IPS-NIHi11 (cell line): ENCODE results near the gene CCDC18.

Source experiments
- DNase-seq: peaks from one replicate; pipeline ENCODE4 v3.0.0; 2012; ENCODE audit warnings: mixed read lengths, low spot score

CCDC18 gene

DNA sequence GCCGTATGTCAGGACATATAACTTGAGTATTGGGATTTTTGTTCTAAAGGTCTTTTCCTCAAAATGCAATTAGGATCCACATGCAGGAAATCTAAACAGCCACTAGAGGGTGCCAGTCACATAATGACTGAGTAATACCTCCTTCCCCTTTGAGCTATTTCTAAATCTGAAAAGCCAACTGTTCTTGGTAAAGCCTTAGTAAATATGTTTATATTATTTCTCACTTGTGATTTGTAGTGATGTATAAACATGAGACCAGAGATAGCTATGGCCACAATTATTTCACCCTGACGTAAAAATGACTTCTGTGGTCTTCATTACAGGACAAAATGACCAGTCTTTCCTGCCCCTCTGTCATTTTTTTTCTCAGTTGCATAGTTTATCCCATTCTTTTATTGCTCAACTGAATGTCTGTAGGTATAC lies 124.2 kb downstream of the CCDC18 start:
- peak; percentile 55 for DNase-seq

DNA sequence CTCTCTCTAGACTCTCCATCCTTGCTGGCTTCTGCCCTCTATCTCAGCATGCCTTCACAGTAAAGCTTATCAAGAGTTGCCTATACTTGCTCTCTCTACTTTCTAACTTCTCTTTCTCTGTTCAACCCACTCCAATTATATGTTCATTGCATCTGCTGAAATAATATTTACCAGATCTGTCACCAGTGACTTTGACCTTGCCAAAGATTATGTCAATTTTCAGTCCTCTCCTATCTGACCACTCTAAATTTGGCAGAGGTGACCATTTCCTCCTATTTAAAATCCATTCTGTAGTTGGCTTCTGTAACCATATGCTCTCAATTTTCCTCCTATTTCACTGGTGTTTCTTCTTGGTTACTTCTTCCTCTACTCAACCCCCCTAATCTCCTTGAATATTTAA lies 126.4 kb downstream of the CCDC18 start:
- DNase-seq = no peak

DNA sequence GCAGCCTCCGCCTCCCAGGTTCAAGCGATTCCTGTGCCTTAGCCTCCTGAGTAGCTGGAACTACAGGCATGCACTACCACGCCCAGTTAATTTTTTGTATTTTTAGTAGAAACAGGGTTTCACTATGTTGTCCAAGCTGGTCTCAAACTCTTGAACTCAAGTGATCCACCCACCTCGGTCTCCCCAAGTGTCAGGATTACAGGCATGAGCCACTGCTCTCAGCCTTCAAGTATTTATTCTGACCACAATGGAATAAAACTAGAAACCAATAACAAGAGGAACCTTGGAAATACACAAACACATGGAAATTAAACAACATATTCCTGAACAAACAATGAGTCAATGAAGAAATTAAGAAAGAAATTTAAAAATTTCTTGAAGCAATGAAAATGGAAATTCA lies 132.5 kb downstream of the CCDC18 start:
- DNase-seq = no peak

DNA sequence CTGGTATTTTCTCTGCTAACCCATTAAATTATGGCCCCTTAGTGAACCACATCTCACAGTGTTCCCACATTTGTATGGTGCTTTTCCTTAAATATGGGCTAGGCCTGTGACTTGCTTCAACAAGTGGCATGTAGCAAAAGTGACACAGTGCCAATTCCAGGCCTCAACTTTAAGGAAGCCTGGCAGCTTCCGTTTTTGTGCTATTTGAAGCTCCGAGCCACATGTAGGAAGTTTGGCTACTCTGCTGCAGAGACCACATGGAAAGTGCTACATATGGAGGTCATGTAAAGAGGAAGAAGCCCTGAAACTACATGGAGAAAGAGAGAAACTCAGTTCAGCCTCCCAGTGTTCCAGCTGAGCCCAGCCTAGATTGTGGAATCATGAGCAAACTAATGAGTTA lies 136.7 kb downstream of the CCDC18 start:
- no peak for DNase-seq

DNA sequence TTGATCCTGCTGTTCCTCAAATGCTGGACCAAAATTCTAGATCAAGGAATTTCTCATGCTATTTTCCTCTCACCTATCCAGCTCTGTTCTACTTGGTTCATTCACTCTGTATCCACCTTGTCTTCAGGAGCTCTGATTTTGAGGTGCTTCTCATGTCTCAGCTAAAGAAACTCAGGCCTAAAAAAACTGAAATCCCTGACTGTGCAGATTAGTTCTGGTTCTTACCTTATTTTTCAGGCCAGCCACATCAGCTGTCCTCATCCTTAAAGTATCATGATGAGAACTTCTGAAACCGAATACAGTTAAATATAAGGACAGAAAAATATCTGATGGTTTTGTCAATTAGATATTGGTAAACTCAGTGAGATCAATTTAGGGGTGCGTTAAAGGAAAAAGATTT lies 137.4 kb downstream of the CCDC18 start:
- DNase-seq = no peak

DNA sequence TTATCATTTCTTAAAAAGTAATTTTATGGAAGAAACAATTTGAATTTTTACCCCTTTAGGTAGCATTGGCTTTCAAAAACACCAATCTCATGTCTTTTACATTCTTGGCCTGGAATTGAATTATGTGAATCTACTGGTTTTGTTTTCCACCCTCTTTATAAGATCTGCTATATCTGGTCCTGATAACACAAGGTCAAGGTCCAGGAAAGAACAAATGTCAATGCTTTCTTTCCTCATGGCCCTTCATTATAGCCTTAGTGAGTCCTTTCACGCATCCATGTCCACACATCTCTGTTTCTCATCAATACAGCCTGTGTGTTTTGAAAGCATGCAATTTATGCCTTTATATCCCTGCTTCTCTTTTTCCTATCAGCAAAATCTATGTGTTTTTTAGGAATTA lies 141.2 kb downstream of the CCDC18 start:
- no peak for DNase-seq

DNA sequence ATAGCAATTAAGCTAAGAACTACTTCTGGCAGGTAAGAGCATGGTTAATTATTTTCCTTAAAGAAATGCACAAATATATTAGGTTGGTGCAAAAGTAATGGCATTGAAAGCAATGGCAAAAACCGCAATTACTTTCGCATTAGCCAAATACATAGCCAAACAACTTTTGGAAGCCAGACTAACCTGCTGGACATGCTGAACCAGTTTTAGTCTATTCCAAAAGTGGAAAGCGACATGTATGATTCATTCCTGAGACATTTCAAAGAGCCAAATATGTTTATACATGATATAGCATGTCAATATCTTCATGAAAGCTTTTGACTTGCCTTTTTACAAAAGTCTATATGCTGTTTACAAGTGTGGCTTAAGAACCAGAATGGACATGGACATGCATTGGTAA lies 141.8 kb downstream of the CCDC18 start:
- no peak for DNase-seq

DNA sequence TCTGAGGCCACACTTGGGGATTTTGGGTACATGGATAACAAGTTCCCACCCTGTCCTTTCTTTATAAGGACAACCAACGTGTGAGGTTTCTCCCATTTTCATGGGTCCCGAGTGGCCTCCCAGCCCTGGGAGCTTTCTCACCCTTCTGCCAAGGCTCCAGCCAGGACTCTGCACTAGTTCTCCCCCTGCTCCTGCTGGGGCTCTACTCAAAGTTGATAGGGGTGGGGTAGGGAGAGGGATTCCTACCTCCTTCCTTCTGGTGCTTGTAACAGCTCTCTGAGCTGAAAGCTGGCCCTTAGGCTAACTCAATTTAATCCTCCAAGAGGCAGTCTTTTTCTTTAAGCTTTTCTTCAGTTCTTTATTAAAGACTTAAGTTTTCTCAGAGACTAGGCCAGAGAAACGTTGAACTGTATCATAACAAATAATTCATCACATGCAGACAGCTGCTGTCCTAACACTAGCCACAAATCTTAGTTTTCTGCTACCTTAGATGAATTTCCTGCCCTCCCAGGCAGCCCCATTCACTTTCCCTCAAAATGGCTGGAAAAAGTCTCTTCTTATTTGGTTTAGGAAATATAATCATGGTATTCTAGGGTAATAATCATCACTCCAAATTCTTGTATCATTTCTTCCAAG lies 142.8 kb downstream of the CCDC18 start:
- DNase-seq = no peak

DNA sequence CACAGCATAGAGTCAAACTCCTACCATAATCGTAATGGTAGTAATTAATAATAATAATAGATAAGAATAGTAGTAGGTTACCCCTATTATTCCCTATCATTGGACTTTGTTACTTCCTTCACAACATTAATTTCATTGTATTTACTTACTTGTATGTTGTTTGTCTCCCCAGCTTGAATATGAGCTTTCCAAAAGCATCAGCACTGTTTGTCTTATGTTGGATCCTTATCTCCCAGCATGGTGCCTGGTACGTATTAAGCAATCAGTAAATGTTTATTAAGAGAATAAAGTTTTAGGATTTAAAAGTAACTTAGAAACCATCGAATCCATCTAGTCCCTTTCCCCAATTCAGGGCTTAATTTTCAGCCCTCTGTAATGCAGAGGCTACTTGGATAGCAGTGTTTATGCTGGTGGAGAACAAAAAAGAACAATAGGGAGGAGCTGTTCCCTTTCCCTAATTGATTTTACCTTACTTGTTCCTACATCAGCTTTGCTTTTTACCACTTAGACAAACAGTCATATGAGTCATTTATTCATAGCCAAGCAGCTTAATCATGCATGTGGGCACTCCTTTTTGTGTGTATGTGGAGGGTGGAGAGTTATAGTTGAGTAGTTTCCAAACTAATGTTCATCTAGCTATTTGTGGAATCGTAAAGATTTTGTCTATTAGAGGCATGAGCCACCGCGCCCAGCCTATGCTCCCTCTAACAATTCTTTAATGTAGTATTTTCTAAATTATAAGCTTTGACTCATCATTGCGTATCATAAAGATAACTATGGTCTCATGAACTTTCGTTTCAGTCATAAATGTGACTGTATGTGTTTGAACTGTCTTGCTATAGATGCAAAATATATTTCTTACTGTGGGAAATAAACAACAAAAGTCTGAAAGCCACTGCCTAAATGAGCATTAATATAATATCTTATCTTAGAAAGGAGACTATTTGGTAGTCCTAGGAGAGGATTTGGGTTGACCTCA lies 144.3 kb downstream of the CCDC18 start:
- peak; percentile 25 for DNase-seq
